Suprapubic skin (tissue), 4 donors: ENCODE results near the gene AGPS. TPM values are rescaled to one million over a fixed set of nuclear protein-coding genes. Genes with fewer than 3 reads are reported as not detected.
A peak's percentile ranks its signal among the peaks of the same experiment; 100 is the strongest.

ENCODE experiments used
- DNase-seq, 2 donors: peaks; one replicate each; pipeline ENCODE4 v3.0.0-alpha.2; 2019; ENCODE audit warnings: low spot score in 2 of 2
- H3K27ac ChIP-seq: fragments of 200-600 bp; sonication (generic); one replicate; pipeline ENCODE4 v1.5.1; 2019
- H3K27me3 ChIP-seq: fragments of 200-600 bp; sonication (generic); one replicate; pipeline ENCODE4 v1.5.1; 2019
- H3K36me3 ChIP-seq: fragments of 200-600 bp; sonication (generic); one replicate; pipeline ENCODE4 v1.5.1; 2019
- H3K4me1 ChIP-seq: fragments of 200-600 bp; sonication (generic); one replicate; pipeline ENCODE4 v1.5.1; 2019
- H3K4me3 ChIP-seq: fragments of 200-600 bp; sonication (generic); one replicate; pipeline ENCODE4 v1.5.1; 2019; ENCODE audit warnings: mild to moderate bottlenecking
- H3K9me3 ChIP-seq: fragments of 200-600 bp; sonication (generic); one replicate; pipeline ENCODE4 v1.5.1; 2019
- EP300 ChIP-seq: sonication (generic); formaldehyde crosslinking; IDR thresholded peaks from one replicate; pipeline ENCODE4 v1.6.1; 2017; ENCODE audit warnings: antibody characterized with exemption
- POLR2A ChIP-seq, 2 donors: fragments of 450-650 bp; IDR thresholded peaks; one replicate each; pipeline ENCODE4 v1.6.1; 2017; ENCODE audit warnings: antibody characterized with exemption in 2 of 2, mild to moderate bottlenecking in 2 of 2, moderate library complexity in 2 of 2
- POLR2AphosphoS5 ChIP-seq, 3 donors: sonication (generic); formaldehyde crosslinking; IDR thresholded peaks; one replicate each; pipeline ENCODE4 v1.6.1; 2017; ENCODE audit warnings: antibody characterized with exemption in 3 of 3
- WGBS: methylation state at CpG from one replicate; pipeline ENCODE4 v1.1.5; 2018; 5-methylcytosine and 5-hydroxymethylcytosine counted together
- total RNA-seq, 4 donors: library from RNA; depleted of rRNA; stranded (reverse); fragments of >200 nt; gene quantifications; one replicate each; pipeline ENCODE4 v1.1.0, GENCODE V29; 2016
- TF ChIP-seq, protein P1 (sequence below), 2 donors: fragments of 200-600 bp in 1 of 2; fragments of 450-650 bp in 1 of 2; sonication (generic) in 1 of 2; IDR thresholded peaks; one replicate each; pipeline ENCODE4 v1.5.1; 2016 to 2019; ENCODE audit warnings: antibody characterized with exemption in 2 of 2, mild to moderate bottlenecking in 1 of 2, moderate library complexity in 1 of 2

AGPS gene
- total RNA-seq, 4 donors from 2014 or later = 10.9 to 19.4 (median 13.9) TPM

DNA sequence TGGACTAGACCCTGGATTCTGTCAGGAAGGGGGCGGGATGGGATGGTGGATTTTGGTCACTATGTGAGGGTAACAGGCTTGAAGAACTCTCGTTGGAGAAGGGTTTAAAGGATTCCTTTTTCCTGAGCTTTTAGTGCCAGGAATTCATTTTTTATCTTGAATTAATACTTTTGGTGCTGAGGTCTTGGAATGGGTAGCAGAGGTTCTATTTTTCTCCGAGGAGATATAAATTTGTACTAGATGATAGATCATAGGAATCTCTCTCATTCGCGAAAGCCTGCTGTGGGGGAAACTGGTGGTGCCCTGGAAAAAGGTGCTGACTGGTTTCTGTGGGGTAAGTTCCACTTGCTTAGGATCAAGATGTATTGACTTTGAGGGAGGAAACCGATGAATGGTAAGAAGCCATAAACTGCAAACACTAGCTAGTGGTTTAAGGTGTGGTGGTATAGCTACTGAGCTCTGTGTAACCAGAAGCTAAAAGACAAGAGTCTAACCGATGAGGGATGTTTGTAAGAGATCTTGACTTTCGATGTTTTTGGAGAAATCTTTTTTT lies 706 bp downstream of the AGPS start:
- Histone ChIP-seq H3K4me1 (peaks cover 31% of the 10 kb centered on the region), H3K9me3 (no peaks in the 10 kb centered on the region), H3K27ac (peak overlapping the region; percentile 70), H3K27me3 (no peaks in the 10 kb centered on the region), H3K4me3 (peak overlapping the region; percentile 86), H3K36me3 (no peaks in the 10 kb centered on the region)
- no peak for TF ChIP-seq POLR2AphosphoS5 (IDR thresholded peaks at IDR 0.05)
- no peak for TF ChIP-seq EP300
- TF ChIP-seq, protein P1, sequence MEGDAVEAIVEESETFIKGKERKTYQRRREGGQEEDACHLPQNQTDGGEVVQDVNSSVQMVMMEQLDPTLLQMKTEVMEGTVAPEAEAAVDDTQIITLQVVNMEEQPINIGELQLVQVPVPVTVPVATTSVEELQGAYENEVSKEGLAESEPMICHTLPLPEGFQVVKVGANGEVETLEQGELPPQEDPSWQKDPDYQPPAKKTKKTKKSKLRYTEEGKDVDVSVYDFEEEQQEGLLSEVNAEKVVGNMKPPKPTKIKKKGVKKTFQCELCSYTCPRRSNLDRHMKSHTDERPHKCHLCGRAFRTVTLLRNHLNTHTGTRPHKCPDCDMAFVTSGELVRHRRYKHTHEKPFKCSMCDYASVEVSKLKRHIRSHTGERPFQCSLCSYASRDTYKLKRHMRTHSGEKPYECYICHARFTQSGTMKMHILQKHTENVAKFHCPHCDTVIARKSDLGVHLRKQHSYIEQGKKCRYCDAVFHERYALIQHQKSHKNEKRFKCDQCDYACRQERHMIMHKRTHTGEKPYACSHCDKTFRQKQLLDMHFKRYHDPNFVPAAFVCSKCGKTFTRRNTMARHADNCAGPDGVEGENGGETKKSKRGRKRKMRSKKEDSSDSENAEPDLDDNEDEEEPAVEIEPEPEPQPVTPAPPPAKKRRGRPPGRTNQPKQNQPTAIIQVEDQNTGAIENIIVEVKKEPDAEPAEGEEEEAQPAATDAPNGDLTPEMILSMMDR (IDR thresholded peaks at IDR 0.05) = no peak
- TF ChIP-seq POLR2A (IDR thresholded peaks at IDR 0.05) = no peak
- 17% methylated on average over 8 of the region's 8 CpGs for WGBS
- DNase-seq = no peak

DNA sequence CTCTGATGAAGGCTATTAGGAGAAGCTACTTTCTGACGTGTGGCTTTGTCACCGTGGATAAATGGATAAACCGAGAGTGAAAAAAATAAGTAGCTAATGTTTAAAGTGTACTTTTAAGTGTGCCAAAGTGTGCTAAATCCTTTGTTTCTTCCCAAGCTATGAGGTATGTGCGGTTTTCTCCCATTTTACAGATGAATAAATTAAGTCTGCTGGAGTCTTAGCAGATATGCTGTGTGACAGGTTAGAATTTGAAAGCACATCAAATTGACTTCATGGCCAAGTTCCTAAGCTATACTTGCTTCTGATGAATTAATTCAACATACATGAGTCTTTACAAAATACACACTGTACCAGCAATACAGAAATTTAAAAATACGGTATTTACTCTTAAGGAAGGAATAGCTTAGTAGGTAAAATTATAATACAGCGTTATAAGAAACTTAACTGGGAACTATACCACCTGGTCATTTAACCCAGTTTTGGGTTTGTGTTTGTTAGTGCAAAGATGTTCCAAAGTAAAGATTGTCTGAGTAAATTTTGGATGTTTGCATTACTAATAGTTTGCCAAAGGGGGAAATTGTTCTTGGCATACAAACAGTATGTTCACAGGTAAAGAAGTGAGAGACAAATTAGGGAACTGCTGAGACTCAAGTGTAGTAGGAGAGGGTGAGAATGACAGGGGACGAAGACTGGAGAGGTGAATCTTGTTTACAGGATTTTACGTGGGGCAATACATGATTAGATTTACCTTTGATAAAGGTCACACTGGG lies 1.4 kb downstream of the AGPS start:
- DNase-seq = no peak
- H3K4me3 ChIP-seq = peak overlapping the region; percentile 86
- WGBS = 72% methylated on average over 8 of the region's 8 CpGs
- no peak overlapping the region for H3K27ac ChIP-seq
- H3K36me3 ChIP-seq = no peaks in the 10 kb centered on the region
- TF ChIP-seq EP300 (no peak), POLR2AphosphoS5 (IDR thresholded peaks at IDR 0.05) (no peak), POLR2A (IDR thresholded peaks at IDR 0.05) (no peak)
- TF ChIP-seq, protein P1 (IDR thresholded peaks at IDR 0.05) = no peak
- H3K27me3 ChIP-seq = no peaks in the 10 kb centered on the region
- peaks cover 31% of the 10 kb centered on the region for H3K4me1 ChIP-seq
- no peaks in the 10 kb centered on the region for H3K9me3 ChIP-seq

DNA sequence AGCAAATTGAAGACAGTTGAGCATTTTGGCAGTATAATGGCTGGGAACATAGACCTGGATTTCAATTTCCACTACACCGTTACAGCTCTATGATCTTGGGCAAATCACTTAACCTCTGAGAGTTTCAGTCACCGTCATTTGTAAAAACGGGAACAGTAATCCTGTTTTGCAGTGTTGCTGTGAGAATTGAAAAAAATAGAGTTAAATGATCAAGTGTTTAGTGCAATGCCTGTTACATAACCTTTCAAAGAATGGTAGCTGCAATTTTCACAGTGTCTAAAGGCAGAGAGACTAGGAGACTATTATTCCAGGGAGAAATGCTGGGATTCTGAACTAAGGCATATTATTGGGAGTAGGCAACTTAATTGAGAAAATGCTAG lies 2.0 kb downstream of the AGPS start:
- TF ChIP-seq, protein P1 (IDR thresholded peaks at IDR 0.05) = no peak
- TF ChIP-seq EP300 = no peak
- TF ChIP-seq POLR2AphosphoS5 (IDR thresholded peaks at IDR 0.05) = no peak
- TF ChIP-seq POLR2A (IDR thresholded peaks at IDR 0.05) = no peak
- Histone ChIP-seq H3K27me3 (no peaks in the 10 kb centered on the region), H3K36me3 (no peaks in the 10 kb centered on the region), H3K9me3 (no peaks in the 10 kb centered on the region), H3K4me1 (peaks cover 31% of the 10 kb centered on the region), H3K27ac (no peak overlapping the region), H3K4me3 (no peak overlapping the region)
- WGBS = 76% methylated on average over 3 of the region's 3 CpGs
- no peak for DNase-seq

DNA sequence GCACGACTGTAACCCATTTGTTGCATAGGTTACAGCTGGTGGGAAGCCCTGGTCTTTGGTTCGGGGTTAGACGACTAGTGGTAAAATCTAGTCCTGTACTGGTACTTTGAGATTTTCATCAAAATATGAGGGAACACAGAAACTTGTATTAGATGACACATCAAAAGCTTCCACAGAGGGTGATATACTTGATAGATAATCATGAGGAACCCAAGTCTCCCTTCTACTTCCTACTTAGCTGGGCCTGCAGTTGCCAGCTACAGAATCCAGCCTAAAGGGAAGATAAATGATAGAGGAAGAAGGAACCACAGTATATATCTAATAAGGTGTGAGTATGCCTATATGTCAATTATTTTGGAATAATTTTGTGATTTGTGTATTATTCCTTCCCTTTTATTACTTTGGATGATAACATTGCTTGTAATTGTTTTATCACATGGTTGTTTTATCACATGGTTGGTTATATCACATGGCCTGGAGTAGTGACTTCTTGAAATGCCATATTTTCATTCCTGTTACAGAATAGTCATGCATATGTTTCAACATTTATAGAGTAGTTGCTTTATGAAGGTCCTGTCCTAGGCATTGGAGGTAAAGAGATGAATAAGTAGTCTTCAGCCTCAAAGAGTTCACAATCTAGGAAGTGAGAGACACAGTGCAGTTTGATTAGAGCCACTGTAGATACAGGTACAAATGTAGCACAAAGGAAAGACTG lies 2.9 kb downstream of the AGPS start:
- DNase-seq = no peak
- Histone ChIP-seq H3K9me3 (no peaks in the 10 kb centered on the region), H3K36me3 (no peaks in the 10 kb centered on the region), H3K4me3 (no peak overlapping the region), H3K4me1 (peaks cover 31% of the 10 kb centered on the region), H3K27ac (no peak overlapping the region), H3K27me3 (no peaks in the 10 kb centered on the region)
- TF ChIP-seq POLR2AphosphoS5 (IDR thresholded peaks at IDR 0.05) = no peak
- TF ChIP-seq POLR2A (IDR thresholded peaks at IDR 0.05) = no peak
- TF ChIP-seq EP300 = no peak
- TF ChIP-seq, protein P1 (IDR thresholded peaks at IDR 0.05) = no peak
- WGBS = 93% methylated on average over 3 of the region's 3 CpGs
